Smooth muscle cell (in vitro differentiated cells): Measurements from ENCODE around the gene ITGB4. TPM values are rescaled to one million over a fixed set of nuclear protein-coding genes. Genes with fewer than 3 reads are reported as not detected.

Source experiments
- DNase-seq: peaks from one replicate; lab custom pipeline; 2025; ENCODE audit not compliant: unreplicated experiment; lab: John Stamatoyannopoulos, UW
- H2AFZ ChIP-seq: fragments of 200-600 bp; sonication (generic); 2 replicates; pipeline ENCODE4 v1.6.0; 2016; ENCODE audit warnings: antibody characterized with exemption, low read depth, mild to moderate bottlenecking
- H3F3A ChIP-seq: fragments of 200-600 bp; sonication (generic); 2 replicates; pipeline ENCODE4 v1.6.0; 2017; ENCODE audit warnings: antibody characterized with exemption, low read depth
- H3K27ac ChIP-seq: fragments of 200-600 bp; sonication (generic); 2 replicates; pipeline ENCODE4 v1.5.1; 2016; ENCODE audit warnings: low read depth, mild to moderate bottlenecking
- H3K27me3 ChIP-seq: fragments of 200-600 bp; sonication (generic); 2 replicates; pipeline ENCODE4 v1.6.1; 2016; ENCODE audit warnings: low read depth, mild to moderate bottlenecking
- H3K36me3 ChIP-seq: fragments of 200-600 bp; sonication (generic); 2 replicates; pipeline ENCODE4 v1.5.1; 2016; ENCODE audit warnings: low read depth
- H3K4me1 ChIP-seq: fragments of 200-600 bp; sonication (generic); 2 replicates; pipeline ENCODE4 v1.5.1; 2016; ENCODE audit warnings: low read depth
- H3K4me2 ChIP-seq: fragments of 200-600 bp; sonication (generic); 2 replicates; pipeline ENCODE4 v1.6.0; 2016; ENCODE audit warnings: mild to moderate bottlenecking
- H3K4me3 ChIP-seq: fragments of 200-600 bp; sonication (generic); 2 replicates; pipeline ENCODE4 v1.5.1; 2016; ENCODE audit warnings: mild to moderate bottlenecking
- H3K79me2 ChIP-seq: fragments of 200-600 bp; sonication (generic); 2 replicates; pipeline ENCODE4 v1.6.0; 2016; ENCODE audit warnings: low read depth, mild to moderate bottlenecking
- H3K9ac ChIP-seq: fragments of 200-600 bp; sonication (generic); 2 replicates; pipeline ENCODE4 v1.6.0; 2016; ENCODE audit warnings: low read depth
- H3K9me3 ChIP-seq: fragments of 200-600 bp; sonication (generic); replicated peaks from 2 replicates; pipeline ENCODE4 v1.5.1; 2016; ENCODE audit warnings: low read depth
- H4K20me1 ChIP-seq: fragments of 200-600 bp; sonication (generic); 2 replicates; pipeline ENCODE4 v1.6.0; 2016; ENCODE audit warnings: low read depth
- CTCF ChIP-seq: fragments of 200-600 bp; sonication (generic); IDR thresholded peaks from 2 replicates; pipeline ENCODE4 v1.5.1; 2017; ENCODE audit warnings: borderline replicate concordance, mild to moderate bottlenecking, antibody characterized with exemption; ENCODE audit not compliant: insufficient read depth, poor library complexity, severe bottlenecking
- WGBS: methylation state at CpG from one replicate; pipeline ENCODE4 v1.1.7; 2016; ENCODE audit warnings: low lambda C conversion rate; 5-methylcytosine and 5-hydroxymethylcytosine counted together
- polyA plus RNA-seq: library from polyadenylated mRNA; unstranded; fragments of >200 nt; fragmentation: Nextera tagmentation; extraction: Ambion mirVana; gene quantifications from 2 replicates; pipeline ENCODE4 v1.2.1, GENCODE V29; 2016
- total RNA-seq: library from RNA; depleted of rRNA; stranded (reverse); fragments of >200 nt; gene quantifications from 2 replicates; pipeline ENCODE4 v1.2.3, GENCODE V29; 2014

The ITGB4 gene
- total and polyA plus RNA-seq, 2 experiments from 2014 or later: 47.2 to 83.8 TPM

- H3K27ac ChIP-seq: no peak overlapping the region
Observed at GRCh38 chr17:75779987-75780889, 59.0 kb downstream of the ITGB4 start.

GRCh38 chr17:75783069-75783783, 62.0 kb downstream of the ITGB4 start:
- Histone ChIP-seq H3K4me3 (no peak overlapping the region), H3K9ac (peak overlapping the region; percentile 98), H3K36me3 (no peaks in the 10 kb centered on the region), H2AFZ (peak overlapping the region; percentile 71), H3K27ac (peak overlapping the region; percentile 98), H3F3A (peaks cover 23% of the 10 kb centered on the region), H3K27me3 (no peaks in the 10 kb centered on the region), H3K9me3 (no peaks in the 10 kb centered on the region), H3K79me2 (peaks cover 34% of the 10 kb centered on the region), H4K20me1 (peaks cover 13% of the 10 kb centered on the region), H3K4me1 (peaks cover 28% of the 10 kb centered on the region), H3K4me2 (peak overlapping the region; percentile 85)
- 39% methylated on average over 6 of the region's 6 CpGs for WGBS
- DNase-seq: no peak
- TF ChIP-seq CTCF: peak; percentile 58

More at GRCh38 chr17:75779987-75780889, 59.0 kb downstream of the ITGB4 start:
- no peak for TF ChIP-seq CTCF
- H2AFZ ChIP-seq: no peak overlapping the region
- WGBS: 23% methylated on average over 5 of the region's 5 CpGs
- H3K4me1 ChIP-seq: peaks cover 25% of the 10 kb centered on the region
- no peaks in the 10 kb centered on the region for H3K27me3 ChIP-seq
- peaks cover 23% of the 10 kb centered on the region for H3K79me2 ChIP-seq
- DNase-seq: no peak
- H3K4me2 ChIP-seq: peak overlapping the region; percentile 74
- peaks cover 43% of the 10 kb centered on the region for H4K20me1 ChIP-seq
- no peaks in the 10 kb centered on the region for H3K9me3 ChIP-seq
- no peaks in the 10 kb centered on the region for H3K36me3 ChIP-seq
- no peak overlapping the region for H3K9ac ChIP-seq
- peak overlapping the region; percentile 33 for H3K4me3 ChIP-seq
- H3F3A ChIP-seq: peaks cover 33% of the 10 kb centered on the region

GRCh38 chr17:75783803-75784472, 62.7 kb downstream of the ITGB4 start:
- Histone ChIP-seq H3K9me3 (no peaks in the 10 kb centered on the region), H3K79me2 (peaks cover 34% of the 10 kb centered on the region), H3K4me2 (peak overlapping the region; percentile 85), H3K4me1 (peaks cover 28% of the 10 kb centered on the region), H3K27ac (peak overlapping the region; percentile 98), H3K4me3 (peak overlapping the region; percentile 76), H3K36me3 (no peaks in the 10 kb centered on the region), H3K27me3 (no peaks in the 10 kb centered on the region), H3F3A (peaks cover 17% of the 10 kb centered on the region), H3K9ac (peak overlapping the region; percentile 98), H2AFZ (peak overlapping the region; percentile 28), H4K20me1 (peaks cover 7% of the 10 kb centered on the region)
- 74% methylated on average over 20 of the region's 20 CpGs for WGBS
- no peak for TF ChIP-seq CTCF
- no peak for DNase-seq
